Measurements from ENCODE around the gene RNU1-4. TPM values are rescaled to one million over a fixed set of nuclear protein-coding genes. Genes with fewer than 3 reads are reported as not detected.
"Not testable (repeated sequence)": the region's sequence is repeated elsewhere in the genome, so short reads cannot be mapped to it uniquely, and the experiment has no call there.

Gene RNU1-4
- under 1 TPM in 2 of 4 donors, not detected in 2; under 0.01 TPM for total RNA-seq

DNA sequence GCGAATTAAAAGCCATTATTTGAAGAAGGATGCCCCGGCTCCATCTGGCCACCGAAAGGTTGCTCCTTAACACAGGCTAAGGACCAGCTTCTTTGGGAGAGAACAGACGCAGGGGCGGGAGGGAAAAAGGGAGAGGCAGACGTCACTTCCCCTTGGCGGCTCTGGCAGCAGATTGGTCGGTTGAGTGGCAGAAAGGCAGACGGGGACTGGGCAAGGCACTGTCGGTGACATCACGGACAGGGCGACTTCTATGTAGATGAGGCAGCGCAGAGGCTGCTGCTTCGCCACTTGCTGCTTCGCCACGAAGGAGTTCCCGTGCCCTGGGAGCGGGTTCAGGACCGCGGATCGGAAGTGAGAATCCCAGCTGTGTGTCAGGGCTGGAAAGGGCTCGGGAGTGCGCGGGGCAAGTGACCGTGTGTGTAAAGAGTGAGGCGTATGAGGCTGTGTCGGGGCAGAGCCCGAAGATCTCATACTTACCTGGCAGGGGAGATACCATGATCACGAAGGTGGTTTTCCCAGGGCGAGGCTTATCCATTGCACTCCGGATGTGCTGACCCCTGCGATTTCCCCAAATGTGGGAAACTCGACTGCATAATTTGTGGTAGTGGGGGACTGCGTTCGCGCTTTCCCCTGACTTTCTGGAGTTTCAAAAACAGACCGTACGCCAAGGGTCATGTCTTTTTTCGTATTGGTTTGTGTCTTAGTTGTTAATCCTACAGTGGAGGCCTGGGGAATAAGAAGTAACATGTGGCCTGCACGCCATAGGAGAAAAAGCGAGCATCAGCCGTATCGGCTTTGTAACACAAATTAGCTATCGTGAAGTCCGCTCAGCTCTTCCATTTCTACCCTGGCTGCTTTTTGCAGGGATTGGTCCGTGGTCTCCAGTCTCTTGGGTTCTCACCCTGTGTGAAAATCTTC is at the start of gene RNU1-4:
TSS of gene RNU1-4 (plus strand) at position 470 of the 918 bp plus-strand sequence.
- DNase-seq (ENCODE audit: extremely low spot score); intact Hi-C loops (cut with DNase I); H3K4me1 ChIP-seq; H3K4me3 ChIP-seq; H3K27ac ChIP-seq (replicated peaks in 1 of 4); H3K36me3 ChIP-seq; H3K9me3 ChIP-seq; H3K27me3 ChIP-seq: not testable (repeated sequence)
- no CpG with 5 or more reads among the region's 46 CpGs for WGBS

DNA sequence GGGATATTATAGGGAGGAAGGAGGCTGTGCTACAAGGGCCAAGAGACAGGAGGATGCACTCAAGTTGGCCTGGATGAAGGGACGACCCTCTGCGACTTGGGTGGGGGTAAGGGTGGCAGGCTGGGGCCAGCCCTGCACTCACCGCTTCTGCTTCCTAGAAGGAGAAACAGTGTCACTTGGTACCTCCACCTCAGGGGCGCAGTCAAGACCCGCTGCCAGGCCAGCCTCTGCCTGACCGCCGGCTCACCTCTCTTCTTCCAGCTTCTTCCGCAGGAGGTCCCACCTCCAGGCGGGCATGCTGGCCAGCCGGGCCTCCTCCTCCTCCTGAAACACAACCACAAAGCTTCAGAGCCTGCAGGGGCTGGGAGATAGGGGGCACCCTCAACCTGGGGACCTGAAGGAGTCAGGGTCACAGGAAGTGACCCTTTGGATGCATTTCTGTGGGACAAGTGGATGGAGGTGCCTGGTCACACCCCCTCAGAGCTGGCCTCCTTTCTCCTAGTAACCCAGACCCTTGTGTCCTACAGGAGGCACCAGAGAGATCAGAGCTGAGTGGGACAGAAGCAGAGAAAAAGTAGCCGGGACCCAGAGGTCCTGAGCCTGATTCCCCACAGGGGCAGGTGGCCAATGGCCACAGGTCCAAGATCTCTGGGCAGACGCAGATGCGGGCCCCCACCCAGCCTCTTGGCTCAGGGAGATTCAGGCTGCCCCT is 49.2 kb upstream of the RNU1-4 start:
- peaks cover 0 to 17% (median 0%) of the 10 kb centered on the region in 4 donors for H3K27me3 ChIP-seq
- H3K4me1 ChIP-seq; H3K36me3 ChIP-seq; H3K27ac ChIP-seq (replicated peaks in 1 of 4); DNase-seq (ENCODE audit: extremely low spot score); intact Hi-C loops (cut with DNase I); H3K4me3 ChIP-seq; H3K9me3 ChIP-seq: not testable (repeated sequence)
- no CpG with 5 or more reads among the region's 13 CpGs for WGBS

DNA sequence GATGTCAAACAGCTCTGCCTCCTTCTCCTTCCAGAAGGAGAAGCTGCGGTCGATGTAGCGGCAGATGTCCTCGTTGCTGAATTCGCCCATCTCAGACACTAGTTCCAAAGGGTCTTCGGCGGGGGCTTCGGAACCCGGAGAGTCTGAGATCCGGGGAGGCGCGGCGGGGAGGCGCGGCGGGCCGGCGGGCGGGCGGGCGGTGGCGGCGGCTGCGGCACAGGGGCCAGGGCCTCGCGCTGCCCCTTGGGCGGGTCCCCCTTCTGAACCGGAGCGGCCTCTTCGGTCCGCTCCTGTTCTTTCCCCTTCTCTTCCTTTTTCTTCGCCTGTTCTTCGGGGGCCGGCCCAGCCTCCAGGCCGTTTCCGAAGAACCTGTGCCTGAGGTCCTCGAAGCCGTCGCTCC is 48.0 kb upstream of the RNU1-4 start:
- no CpG with 5 or more reads among the region's 39 CpGs for WGBS

DNA sequence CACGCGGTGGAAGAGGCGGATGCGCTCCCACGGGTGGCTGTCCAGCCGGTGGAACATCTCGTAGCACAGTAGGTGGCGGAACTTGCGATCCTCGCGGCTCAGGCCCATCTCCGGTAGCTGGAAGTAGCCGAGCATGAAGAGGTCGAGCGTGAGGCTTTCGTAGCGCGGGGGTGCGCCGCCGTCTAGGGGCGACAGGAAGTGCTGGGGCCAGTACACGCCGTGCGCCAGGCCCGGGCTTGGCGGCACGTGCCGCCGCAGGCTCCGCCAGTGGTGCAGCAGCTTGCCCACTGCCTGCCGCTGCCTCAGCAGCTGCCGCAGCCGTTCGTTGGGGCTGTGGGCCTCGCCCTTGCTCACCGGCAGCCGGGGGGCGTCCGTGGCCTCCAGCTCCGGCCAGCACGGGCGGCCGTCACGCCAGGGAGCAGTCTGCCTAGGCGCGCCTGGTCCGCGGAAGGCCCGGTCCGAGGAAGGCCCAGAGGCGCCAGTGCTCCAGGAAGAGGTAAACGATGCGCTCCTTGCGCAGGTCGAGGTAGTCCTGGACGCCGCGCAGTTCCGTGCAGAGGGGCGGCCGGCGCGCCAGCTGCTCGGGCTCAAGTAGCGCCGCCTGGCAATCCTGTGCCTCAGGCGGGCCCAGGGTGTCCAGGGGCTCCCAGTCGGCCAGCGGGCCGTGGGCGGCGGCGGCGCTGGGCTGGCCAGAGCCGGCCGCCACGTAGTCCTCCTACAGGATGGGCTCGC is 47.4 kb upstream of the RNU1-4 start:
- intact Hi-C loops (cut with DNase I); DNase-seq (ENCODE audit: extremely low spot score): not testable (repeated sequence)
- WGBS, result no CpG with 5 or more reads among the region's 79 CpGs

More for the DNA sequence above, 48.0 kb upstream of the RNU1-4 start:
- H3K36me3 ChIP-seq; DNase-seq (ENCODE audit: extremely low spot score); H3K4me1 ChIP-seq; H3K9me3 ChIP-seq; H3K27ac ChIP-seq (replicated peaks in 1 of 4); intact Hi-C loops (cut with DNase I); H3K4me3 ChIP-seq: not testable (repeated sequence)
- peaks cover 0 to 24% (median 5%) of the 10 kb centered on the region in 4 donors for H3K27me3 ChIP-seq

DNA sequence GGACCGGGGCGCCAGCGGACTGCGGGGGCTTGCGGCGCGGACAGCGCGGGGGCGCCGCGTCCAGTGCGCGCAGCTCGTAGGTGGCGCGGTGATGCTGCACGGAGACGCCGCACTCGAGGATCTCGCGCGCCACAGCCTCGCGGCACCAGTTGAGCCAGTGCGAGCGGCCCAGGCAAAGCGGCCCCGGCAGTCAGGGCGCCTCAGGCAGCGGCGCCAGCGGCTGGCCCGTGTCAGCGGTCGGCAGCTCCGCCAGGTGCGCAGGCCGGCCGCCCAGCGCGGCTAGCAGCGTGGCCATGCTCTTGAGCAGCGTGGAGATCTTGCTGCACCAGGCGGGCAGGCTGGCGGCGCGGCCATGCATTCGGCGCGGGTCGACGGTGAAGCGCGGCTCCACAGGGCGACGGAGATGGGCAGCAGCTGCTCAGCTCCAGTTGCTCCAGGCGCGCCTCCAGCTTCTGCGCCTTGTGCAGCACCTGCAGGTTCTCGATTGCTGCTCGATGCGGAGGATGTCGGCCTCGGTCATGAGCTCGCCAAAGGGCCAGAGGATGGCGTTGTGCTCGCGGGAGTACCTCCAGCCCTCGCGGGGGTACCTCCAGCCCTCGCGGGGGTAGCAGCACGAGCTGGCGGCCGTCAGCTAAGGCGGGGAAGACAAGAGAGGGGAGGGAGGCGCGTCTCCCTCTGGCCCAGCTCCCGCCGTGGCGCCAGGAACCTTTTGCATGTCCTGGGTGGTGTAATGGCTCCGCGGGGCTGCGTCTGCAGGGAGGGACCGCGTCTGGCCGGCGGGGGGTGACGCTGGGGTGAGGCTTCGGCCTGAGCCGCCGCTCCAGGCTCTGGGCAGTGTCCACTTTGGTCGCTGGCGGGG is 46.6 kb upstream of the RNU1-4 start:
- DNase-seq (ENCODE audit: extremely low spot score); H3K36me3 ChIP-seq; H3K4me1 ChIP-seq; H3K4me3 ChIP-seq; intact Hi-C loops (cut with DNase I); H3K27ac ChIP-seq (replicated peaks in 1 of 4); H3K9me3 ChIP-seq: not testable (repeated sequence)
- no CpG with 5 or more reads among the region's 96 CpGs for WGBS
- H3K27me3 ChIP-seq, result peaks cover 0 to 29% (median 5%) of the 10 kb centered on the region in 4 donors

More for the DNA sequence above, 47.4 kb upstream of the RNU1-4 start:
- not testable (repeated sequence) for H3K4me3 ChIP-seq; H3K27ac ChIP-seq (replicated peaks in 1 of 4); H3K4me1 ChIP-seq; H3K36me3 ChIP-seq; H3K9me3 ChIP-seq
- peaks cover 0 to 25% (median 5%) of the 10 kb centered on the region in 4 donors for H3K27me3 ChIP-seq

DNA sequence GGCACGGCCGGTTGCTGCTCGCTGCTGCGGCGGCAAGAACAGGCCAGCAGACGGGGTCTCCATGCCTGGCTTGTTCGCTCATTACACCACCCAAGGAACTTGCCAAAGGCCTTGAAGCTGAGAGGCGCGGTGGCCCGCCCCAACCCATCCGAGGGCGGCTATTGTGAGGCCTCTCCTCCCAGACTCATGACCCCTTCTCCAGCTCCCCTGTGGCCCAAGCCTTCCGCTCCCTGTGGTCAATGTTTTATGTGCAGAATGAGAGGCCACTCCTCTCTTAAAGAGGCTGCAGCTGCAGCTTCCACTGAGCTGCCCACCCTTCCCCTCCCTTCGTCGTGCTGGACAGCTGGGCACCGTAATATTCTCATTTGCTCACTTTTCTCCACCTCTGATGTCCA is 46.0 kb upstream of the RNU1-4 start:
- peaks cover 0 to 30% (median 5%) of the 10 kb centered on the region in 4 donors for H3K27me3 ChIP-seq
- DNase-seq (ENCODE audit: extremely low spot score); H3K27ac ChIP-seq (replicated peaks in 1 of 4); H3K4me3 ChIP-seq; H3K9me3 ChIP-seq; intact Hi-C loops (cut with DNase I); H3K36me3 ChIP-seq; H3K4me1 ChIP-seq: not testable (repeated sequence)
- WGBS, result 43% methylated on average over 1 of the region's 16 CpGs

DNA sequence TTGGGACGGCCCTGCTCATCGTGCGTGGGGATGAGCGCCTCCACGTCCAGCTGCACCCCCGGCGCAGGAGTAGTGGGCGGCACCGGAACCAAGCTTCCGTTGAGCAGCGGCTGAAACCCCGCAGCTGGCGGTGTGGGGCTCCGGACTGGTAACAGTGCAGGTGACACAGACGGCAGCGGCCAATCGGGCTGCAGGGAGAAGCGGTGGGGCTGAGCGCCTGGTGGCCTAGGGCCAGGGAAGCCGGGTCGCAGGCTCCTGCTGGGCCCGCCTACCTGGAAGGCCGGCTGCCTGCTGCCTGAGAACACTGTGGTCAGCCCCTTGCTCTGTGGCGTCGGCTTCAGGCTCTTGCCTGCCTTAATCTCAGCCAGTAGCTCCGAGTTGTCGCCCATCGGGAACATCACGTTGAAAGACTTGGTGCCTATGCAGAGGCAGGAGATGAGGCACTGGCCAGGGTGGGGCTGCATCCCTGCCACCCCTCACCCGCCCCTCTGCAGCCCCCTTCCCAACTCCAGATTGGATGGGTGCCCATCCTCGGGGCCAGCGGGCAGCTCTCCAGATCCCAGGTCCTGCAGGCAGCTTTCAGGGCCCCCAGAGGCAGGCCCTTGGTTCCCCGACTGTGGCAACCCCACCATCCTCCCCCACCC is 43.7 kb upstream of the RNU1-4 start:
- H3K9me3 ChIP-seq; H3K36me3 ChIP-seq; intact Hi-C loops (cut with DNase I); H3K4me1 ChIP-seq; H3K4me3 ChIP-seq; H3K27ac ChIP-seq (replicated peaks in 1 of 4): not testable (repeated sequence)
- no CpG with 5 or more reads among the region's 33 CpGs for WGBS
- peaks cover 0 to 36% (median 5%) of the 10 kb centered on the region in 4 donors for H3K27me3 ChIP-seq
- DNase-seq (ENCODE audit: extremely low spot score), result peak; percentile 84

DNA sequence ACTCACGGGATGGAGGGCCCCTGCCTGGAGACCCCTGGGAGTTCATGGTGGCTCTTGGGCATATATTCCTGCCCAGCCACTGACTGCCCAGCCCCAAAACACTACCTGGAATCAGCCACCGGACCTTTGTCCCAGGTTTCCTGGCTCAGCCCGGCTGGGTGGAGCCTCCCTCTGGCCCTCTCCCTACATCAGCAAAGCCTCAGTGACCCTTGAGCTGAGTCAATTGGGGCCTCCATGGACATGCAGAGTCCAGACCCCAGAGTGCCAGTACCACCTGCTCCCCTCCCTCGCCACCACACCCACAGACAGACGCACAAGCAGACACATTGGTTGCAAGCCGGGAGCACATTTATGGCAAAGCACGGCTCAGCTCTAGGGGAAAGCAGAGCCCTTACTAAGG is 43.2 kb upstream of the RNU1-4 start:
- H3K4me3 ChIP-seq; H3K9me3 ChIP-seq; intact Hi-C loops (cut with DNase I); H3K4me1 ChIP-seq; DNase-seq (ENCODE audit: extremely low spot score); H3K27ac ChIP-seq (replicated peaks in 1 of 4); H3K36me3 ChIP-seq: not testable (repeated sequence)
- H3K27me3 ChIP-seq, result peaks cover 0 to 37% (median 5%) of the 10 kb centered on the region in 4 donors
- WGBS, result 81% methylated on average over 2 of the region's 7 CpGs

DNA sequence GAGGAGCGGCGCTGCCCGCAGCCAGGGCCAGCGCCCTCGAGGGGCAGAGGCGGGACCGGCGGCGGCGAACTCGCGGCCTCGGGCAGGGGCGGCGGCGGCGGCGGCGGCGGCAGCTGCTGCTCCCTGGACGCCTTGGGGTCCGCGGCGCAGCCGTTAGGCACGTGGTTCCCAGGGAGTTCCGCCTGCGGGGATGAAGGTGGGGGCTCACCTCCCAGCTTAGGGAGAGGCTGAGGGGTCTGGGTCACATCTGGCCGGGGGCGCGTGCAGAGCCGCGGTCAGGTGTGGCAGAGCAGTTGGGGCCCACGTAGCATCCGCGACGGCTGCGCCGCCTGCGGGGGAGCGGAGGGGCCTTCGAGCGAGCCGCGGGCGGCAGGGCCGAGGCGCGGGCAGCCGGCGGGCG is 40.9 kb upstream of the RNU1-4 start:
- H3K36me3 ChIP-seq; intact Hi-C loops (cut with DNase I); H3K4me1 ChIP-seq; H3K4me3 ChIP-seq; H3K9me3 ChIP-seq; H3K27ac ChIP-seq (replicated peaks in 1 of 4): not testable (repeated sequence)
- peaks cover 0 to 37% (median 5%) of the 10 kb centered on the region in 4 donors for H3K27me3 ChIP-seq
- 0% methylated on average over 1 of the region's 52 CpGs for WGBS
- DNase-seq (ENCODE audit: extremely low spot score), result peak; percentile 24

DNA sequence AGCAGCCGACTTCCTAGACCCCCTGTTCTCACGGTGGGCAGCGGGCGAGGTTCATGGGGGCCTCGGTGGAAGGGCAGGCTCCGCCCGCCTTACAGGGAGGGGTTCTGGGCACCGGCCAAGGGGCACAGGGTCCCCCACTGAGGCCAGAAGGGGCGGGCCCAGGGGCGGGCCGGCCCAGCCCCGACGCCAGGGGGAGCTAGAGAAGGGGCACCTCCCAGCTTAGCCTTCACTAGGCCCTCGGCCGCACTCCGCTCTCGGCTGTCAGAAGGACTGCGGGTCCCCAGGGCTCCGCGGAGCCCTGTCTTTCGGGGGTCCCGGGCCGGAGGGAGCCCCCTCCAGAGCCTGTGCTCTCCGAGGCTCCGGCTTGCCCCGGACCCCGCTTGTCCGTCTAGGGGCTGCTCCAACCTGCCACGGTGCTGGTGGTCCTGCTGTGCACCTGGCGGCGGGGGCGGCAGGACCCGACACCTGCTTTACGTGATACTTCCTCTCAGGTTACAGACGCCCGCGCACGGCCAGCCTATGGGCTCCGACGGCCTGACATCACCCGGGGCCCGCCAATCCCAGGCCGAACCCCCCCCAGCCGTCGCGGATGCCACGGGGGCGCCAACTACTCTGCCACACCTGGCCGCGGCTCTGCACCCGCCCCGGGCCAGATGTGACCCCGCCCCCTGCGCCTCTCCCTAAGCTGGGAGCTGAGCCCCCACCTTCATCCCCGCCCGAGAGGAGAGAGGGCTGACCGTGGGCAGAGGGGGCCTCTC is 40.0 kb upstream of the RNU1-4 start:
- DNase-seq (ENCODE audit: extremely low spot score); H3K4me1 ChIP-seq; H3K27ac ChIP-seq (replicated peaks in 1 of 4); H3K9me3 ChIP-seq; intact Hi-C loops (cut with DNase I); H3K4me3 ChIP-seq; H3K36me3 ChIP-seq: not testable (repeated sequence)
- no CpG with 5 or more reads among the region's 57 CpGs for WGBS
- H3K27me3 ChIP-seq, result peaks cover 0 to 37% (median 5%) of the 10 kb centered on the region in 4 donors
